Inflammatory macrophage treated with lipopolysaccharide for 1 hour (primary cell): ENCODE results near the gene IGF1R.
A peak's percentile ranks its signal among the peaks of the same experiment; 100 is the strongest.

ENCODE experiments used
- DNase-seq, 2 donors: peaks; one replicate each; pipeline ENCODE4 v3.0.0-alpha.2; 2020 to 2022

IGF1R gene

GRCh38 chr15:98923579-98923978, 275.2 kb downstream of the IGF1R start:
- DNase-seq = no peak

GRCh38 chr15:98924401-98925049, 276.2 kb downstream of the IGF1R start:
- DNase-seq = no peak

GRCh38 chr15:98926236-98926635, 277.9 kb downstream of the IGF1R start:
- no peak for DNase-seq

- DNase-seq = peak in 1 of 2 donors; percentile 26
These were observed 278.7 kb downstream of the IGF1R start for GRCh38 chr15:98927022-98927421.

GRCh38 chr15:98927996-98928395, 279.7 kb downstream of the IGF1R start:
- no peak for DNase-seq

GRCh38 chr15:98930576-98930975, 282.2 kb downstream of the IGF1R start:
- DNase-seq = no peak

- DNase-seq = no peak
These were observed 282.7 kb downstream of the IGF1R start for GRCh38 chr15:98931004-98931403.

- DNase-seq = no peak
These were observed 285.1 kb downstream of the IGF1R start for GRCh38 chr15:98933406-98933805.

GRCh38 chr15:98935736-98936135, 287.4 kb downstream of the IGF1R start:
- DNase-seq = no peak

GRCh38 chr15:98937413-98938104, 289.2 kb downstream of the IGF1R start:
- no peak for DNase-seq

- no peak for DNase-seq
These were observed 289.7 kb downstream of the IGF1R start for GRCh38 chr15:98938105-98938417.

GRCh38 chr15:98938799-98939198, 290.5 kb downstream of the IGF1R start:
- no peak for DNase-seq

GRCh38 chr15:98939311-98940080, 291.2 kb downstream of the IGF1R start:
- DNase-seq = no peak

- no peak for DNase-seq
These were observed 293.4 kb downstream of the IGF1R start for GRCh38 chr15:98941595-98942255.

GRCh38 chr15:98942431-98942830, 294.1 kb downstream of the IGF1R start:
- no peak for DNase-seq

GRCh38 chr15:98943051-98943508, 294.7 kb downstream of the IGF1R start:
- DNase-seq = no peak

GRCh38 chr15:98943601-98944151, 295.3 kb downstream of the IGF1R start:
- DNase-seq = no peak

GRCh38 chr15:98946301-98947255, 298.2 kb downstream of the IGF1R start:
- DNase-seq = no peak

GRCh38 chr15:98948456-98948855, 300.1 kb downstream of the IGF1R start:
- no peak for DNase-seq

GRCh38 chr15:98948941-98949340, 300.6 kb downstream of the IGF1R start:
- DNase-seq = no peak

GRCh38 chr15:98949624-98950023, 301.3 kb downstream of the IGF1R start:
- DNase-seq = no peak

- no peak for DNase-seq
These were observed 301.9 kb downstream of the IGF1R start for GRCh38 chr15:98950248-98950647.
